SK-N-SH (cell line): ENCODE data around the gene KIT.

Source experiments
- EZH2phosphoT487 ChIP-seq: fragments of 200-600 bp; sonication (generic); IDR thresholded peaks from 2 replicates; pipeline ENCODE4 v1.6.1; 2017; ENCODE audit warnings: low read depth, mixed run types, mild to moderate bottlenecking, antibody characterized with exemption, moderate library complexity, borderline replicate concordance
- NRF1 ChIP-seq: IDR thresholded peaks from 2 replicates; pipeline ENCODE4 v1.6.1; 2012; ENCODE audit warnings: low read depth, mild to moderate bottlenecking, low read length
- POLR2AphosphoS5 ChIP-seq: IDR thresholded peaks from 2 replicates; pipeline ENCODE4 v1.6.1; 2012; ENCODE audit warnings: low read depth, low read length
- SIN3A ChIP-seq: IDR thresholded peaks from 2 replicates; pipeline ENCODE4 v1.6.1; 2012; ENCODE audit warnings: low read depth, mild to moderate bottlenecking, low read length, moderate library complexity, borderline replicate concordance
- TF ChIP-seq, protein P1 (sequence below): fragments of 200-600 bp; sonication (generic); IDR thresholded peaks from 2 replicates; pipeline ENCODE4 v1.6.1; 2017; ENCODE audit warnings: antibody characterized with exemption, mild to moderate bottlenecking, moderate library complexity
- TF ChIP-seq, protein P2 (sequence below): IDR thresholded peaks from 2 replicates; pipeline ENCODE4 v1.4.0; 2012; ENCODE audit warnings: low read depth, borderline replicate concordance
- TF ChIP-seq, protein P3 (sequence below): fragments of 150-350 bp; IDR thresholded peaks from 2 replicates; pipeline ENCODE4 v1.6.1; 2017; ENCODE audit warnings: antibody characterized with exemption, low read length, low read depth, borderline replicate concordance

DNA sequence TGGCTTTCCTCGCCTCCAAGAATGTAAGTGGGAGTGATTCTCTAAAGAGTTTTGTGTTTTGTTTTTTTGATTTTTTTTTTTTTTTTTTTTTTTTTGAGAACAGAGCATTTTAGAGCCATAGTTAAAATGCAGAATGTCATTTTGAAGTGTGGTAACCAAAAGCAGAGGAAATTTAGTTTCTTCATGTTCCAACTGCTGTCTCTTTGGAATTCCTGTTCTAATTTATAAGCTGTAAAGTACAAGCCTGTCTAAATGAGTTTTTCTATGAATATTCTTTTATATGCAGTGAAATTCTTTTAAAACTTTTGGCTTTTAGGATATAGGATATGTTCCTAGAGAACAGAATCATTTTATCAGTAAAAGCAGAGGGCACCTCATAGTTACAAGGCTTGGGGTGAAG lies 74.2 kb downstream of the KIT start:
- TF ChIP-seq, protein P1, sequence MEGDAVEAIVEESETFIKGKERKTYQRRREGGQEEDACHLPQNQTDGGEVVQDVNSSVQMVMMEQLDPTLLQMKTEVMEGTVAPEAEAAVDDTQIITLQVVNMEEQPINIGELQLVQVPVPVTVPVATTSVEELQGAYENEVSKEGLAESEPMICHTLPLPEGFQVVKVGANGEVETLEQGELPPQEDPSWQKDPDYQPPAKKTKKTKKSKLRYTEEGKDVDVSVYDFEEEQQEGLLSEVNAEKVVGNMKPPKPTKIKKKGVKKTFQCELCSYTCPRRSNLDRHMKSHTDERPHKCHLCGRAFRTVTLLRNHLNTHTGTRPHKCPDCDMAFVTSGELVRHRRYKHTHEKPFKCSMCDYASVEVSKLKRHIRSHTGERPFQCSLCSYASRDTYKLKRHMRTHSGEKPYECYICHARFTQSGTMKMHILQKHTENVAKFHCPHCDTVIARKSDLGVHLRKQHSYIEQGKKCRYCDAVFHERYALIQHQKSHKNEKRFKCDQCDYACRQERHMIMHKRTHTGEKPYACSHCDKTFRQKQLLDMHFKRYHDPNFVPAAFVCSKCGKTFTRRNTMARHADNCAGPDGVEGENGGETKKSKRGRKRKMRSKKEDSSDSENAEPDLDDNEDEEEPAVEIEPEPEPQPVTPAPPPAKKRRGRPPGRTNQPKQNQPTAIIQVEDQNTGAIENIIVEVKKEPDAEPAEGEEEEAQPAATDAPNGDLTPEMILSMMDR: no peak
- no peak for TF ChIP-seq EZH2phosphoT487
- TF ChIP-seq POLR2AphosphoS5: no peak
- TF ChIP-seq, protein P2, sequence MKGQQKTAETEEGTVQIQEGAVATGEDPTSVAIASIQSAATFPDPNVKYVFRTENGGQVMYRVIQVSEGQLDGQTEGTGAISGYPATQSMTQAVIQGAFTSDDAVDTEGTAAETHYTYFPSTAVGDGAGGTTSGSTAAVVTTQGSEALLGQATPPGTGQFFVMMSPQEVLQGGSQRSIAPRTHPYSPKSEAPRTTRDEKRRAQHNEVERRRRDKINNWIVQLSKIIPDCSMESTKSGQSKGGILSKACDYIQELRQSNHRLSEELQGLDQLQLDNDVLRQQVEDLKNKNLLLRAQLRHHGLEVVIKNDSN: no peak
- no peak for TF ChIP-seq NRF1
- TF ChIP-seq, protein P3, sequence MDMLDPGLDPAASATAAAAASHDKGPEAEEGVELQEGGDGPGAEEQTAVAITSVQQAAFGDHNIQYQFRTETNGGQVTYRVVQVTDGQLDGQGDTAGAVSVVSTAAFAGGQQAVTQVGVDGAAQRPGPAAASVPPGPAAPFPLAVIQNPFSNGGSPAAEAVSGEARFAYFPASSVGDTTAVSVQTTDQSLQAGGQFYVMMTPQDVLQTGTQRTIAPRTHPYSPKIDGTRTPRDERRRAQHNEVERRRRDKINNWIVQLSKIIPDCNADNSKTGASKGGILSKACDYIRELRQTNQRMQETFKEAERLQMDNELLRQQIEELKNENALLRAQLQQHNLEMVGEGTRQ: no peak
- no peak for TF ChIP-seq SIN3A
